Measurements from ENCODE around the gene C10orf90. TPM values are rescaled to one million over a fixed set of nuclear protein-coding genes. Genes with fewer than 3 reads are reported as not detected.

Gene C10orf90
- total and polyA plus RNA-seq, 2 donors (not counting 3 experiments of a cell fraction or from before 2014, with no cell fraction given), result not detected

DNA sequence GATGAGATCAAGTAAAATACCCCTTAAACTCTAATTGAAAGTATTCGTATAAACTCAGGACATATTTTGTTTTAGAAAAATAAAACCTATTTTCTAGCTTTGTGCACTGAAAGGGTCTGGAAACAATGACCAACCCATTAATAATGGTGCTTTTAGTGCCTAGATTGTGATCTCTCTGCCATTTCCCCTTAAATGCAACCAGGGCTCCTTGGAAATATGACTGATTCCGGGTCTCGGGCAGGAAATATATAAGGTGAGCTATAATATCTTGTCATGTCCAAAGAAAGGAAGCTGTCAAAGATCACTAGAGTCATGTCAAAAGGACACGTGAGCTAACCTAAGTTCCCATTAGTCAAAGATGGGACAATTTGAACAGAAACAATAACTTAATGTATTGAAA, 269.9 kb downstream of the C10orf90 start:
- no peaks in the 10 kb centered on the region for H3K79me2 ChIP-seq (ENCODE audit: control insufficient read depth, insufficient read depth, low read length)
- H3K9me3 ChIP-seq (replicated peaks; ENCODE audit: control insufficient read depth, insufficient read depth, low read length), result no peaks in the 10 kb centered on the region
- CTCF ChIA-PET, result no interaction called here
- intact Hi-C loops (cut with micrococcal nuclease) (no loop called here), dilution Hi-C loops (cut with MboI; ENCODE audit: extremely low pct_ligation_motif_present, low sequenced_read_pairs) (no loop called here)
- no peak for FAIRE-seq
- BruUV-seq (replicated peaks), result no TSS peak
- TF ChIP-seq EZH2 (IDR thresholded peaks at IDR 0.05; ENCODE audit: borderline replicate concordance, low read depth, low read length, severe bottlenecking), result no peak
- TF ChIP-seq, protein P1, sequence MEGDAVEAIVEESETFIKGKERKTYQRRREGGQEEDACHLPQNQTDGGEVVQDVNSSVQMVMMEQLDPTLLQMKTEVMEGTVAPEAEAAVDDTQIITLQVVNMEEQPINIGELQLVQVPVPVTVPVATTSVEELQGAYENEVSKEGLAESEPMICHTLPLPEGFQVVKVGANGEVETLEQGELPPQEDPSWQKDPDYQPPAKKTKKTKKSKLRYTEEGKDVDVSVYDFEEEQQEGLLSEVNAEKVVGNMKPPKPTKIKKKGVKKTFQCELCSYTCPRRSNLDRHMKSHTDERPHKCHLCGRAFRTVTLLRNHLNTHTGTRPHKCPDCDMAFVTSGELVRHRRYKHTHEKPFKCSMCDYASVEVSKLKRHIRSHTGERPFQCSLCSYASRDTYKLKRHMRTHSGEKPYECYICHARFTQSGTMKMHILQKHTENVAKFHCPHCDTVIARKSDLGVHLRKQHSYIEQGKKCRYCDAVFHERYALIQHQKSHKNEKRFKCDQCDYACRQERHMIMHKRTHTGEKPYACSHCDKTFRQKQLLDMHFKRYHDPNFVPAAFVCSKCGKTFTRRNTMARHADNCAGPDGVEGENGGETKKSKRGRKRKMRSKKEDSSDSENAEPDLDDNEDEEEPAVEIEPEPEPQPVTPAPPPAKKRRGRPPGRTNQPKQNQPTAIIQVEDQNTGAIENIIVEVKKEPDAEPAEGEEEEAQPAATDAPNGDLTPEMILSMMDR (IDR thresholded peaks at IDR 0.05; ENCODE audit: extremely low read depth in 1 of 2, insufficient read depth in 1 of 2, low read depth in 1 of 2, low read length in 2 of 2), result no peak
- H3K4me2 ChIP-seq (ENCODE audit: insufficient read depth, low read length), result no peak overlapping the region
- no peak overlapping the region for H3K4me3 ChIP-seq (replicated peaks in 1 of 3; ENCODE audit: insufficient read depth in 1 of 3, low read depth in 1 of 3, low read length in 3 of 3)
- no peak overlapping the region for H3K9ac ChIP-seq (replicated peaks; ENCODE audit: extremely low read depth, insufficient read depth, low read length)
- H3K9me1 ChIP-seq (replicated peaks; ENCODE audit: control insufficient read depth, extremely low read depth, insufficient read depth, low read length), result no peaks in the 10 kb centered on the region
- no peak for DNase-seq (ENCODE audit: low read depth, low spot score)
- no peak overlapping the region for H3K27ac ChIP-seq (ENCODE audit: insufficient read depth, low read depth, low read length)
- H3K4me1 ChIP-seq (ENCODE audit: control insufficient read depth, extremely low read depth, insufficient read depth, low read length), result no peaks in the 10 kb centered on the region
- POLR2A ChIA-PET, result no interaction called here
- H2AFZ ChIP-seq (ENCODE audit: low read depth, low read length), result no peak overlapping the region
- no peaks in the 10 kb centered on the region for H3K36me3 ChIP-seq (ENCODE audit: control insufficient read depth in 2 of 2, extremely low read depth in 1 of 2, insufficient read depth in 2 of 2, low read length in 2 of 2)
- no peaks in the 10 kb centered on the region for H3K27me3 ChIP-seq (ENCODE audit: control insufficient read depth in 2 of 2, insufficient read depth in 2 of 2, low read length in 2 of 2)
- H4K20me1 ChIP-seq (replicated peaks; ENCODE audit: control insufficient read depth, extremely low read depth, insufficient read depth, low read length), result no peaks in the 10 kb centered on the region

DNA sequence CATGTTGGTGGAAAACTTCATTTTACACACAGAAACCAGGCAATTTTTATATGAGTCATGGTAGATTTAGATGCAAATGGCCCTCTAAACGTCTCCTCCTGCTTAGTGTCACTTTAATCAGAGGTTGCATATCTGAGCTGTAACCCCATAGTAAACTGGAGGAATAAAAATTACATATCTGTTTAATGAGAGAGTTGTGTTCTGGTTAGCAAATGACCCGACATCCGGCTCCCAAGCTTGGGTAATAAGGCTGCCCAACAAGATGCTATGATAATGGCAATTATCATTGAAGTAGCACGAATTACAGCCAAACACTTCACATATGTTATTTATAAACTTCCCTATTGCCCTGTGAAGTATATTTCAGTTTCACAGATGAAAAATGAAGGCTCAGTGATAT, 271.6 kb downstream of the C10orf90 start:
- FAIRE-seq, result no peak
- H3K4me2 ChIP-seq (ENCODE audit: insufficient read depth, low read length), result no peak overlapping the region
- no peaks in the 10 kb centered on the region for H3K4me1 ChIP-seq (ENCODE audit: control insufficient read depth, extremely low read depth, insufficient read depth, low read length)
- no peak overlapping the region for H3K27ac ChIP-seq (ENCODE audit: insufficient read depth, low read depth, low read length)
- intact Hi-C loops (cut with micrococcal nuclease) (no loop called here), dilution Hi-C loops (cut with MboI; ENCODE audit: extremely low pct_ligation_motif_present, low sequenced_read_pairs) (no loop called here)
- H2AFZ ChIP-seq (ENCODE audit: low read depth, low read length), result no peak overlapping the region
- H3K36me3 ChIP-seq (ENCODE audit: control insufficient read depth in 2 of 2, extremely low read depth in 1 of 2, insufficient read depth in 2 of 2, low read length in 2 of 2), result no peaks in the 10 kb centered on the region
- H3K9ac ChIP-seq (replicated peaks; ENCODE audit: extremely low read depth, insufficient read depth, low read length), result no peak overlapping the region
- ChIA-PET CTCF (interaction anchor here (0.6 kb wide), 1 partner anchor 538 kb away, joined by 3 read pairs; no protein-coding TSS in a partner anchor), POLR2A (no interaction called here)
- H3K79me2 ChIP-seq (ENCODE audit: control insufficient read depth, insufficient read depth, low read length), result no peaks in the 10 kb centered on the region
- no peaks in the 10 kb centered on the region for H3K9me1 ChIP-seq (replicated peaks; ENCODE audit: control insufficient read depth, extremely low read depth, insufficient read depth, low read length)
- BruUV-seq (replicated peaks), result no TSS peak
- DNase-seq (ENCODE audit: low read depth, low spot score), result no peak
- H3K4me3 ChIP-seq (replicated peaks in 1 of 3; ENCODE audit: insufficient read depth in 1 of 3, low read depth in 1 of 3, low read length in 3 of 3), result no peak overlapping the region
- no peaks in the 10 kb centered on the region for H3K27me3 ChIP-seq (ENCODE audit: control insufficient read depth in 2 of 2, insufficient read depth in 2 of 2, low read length in 2 of 2)
- H3K9me3 ChIP-seq (replicated peaks; ENCODE audit: control insufficient read depth, insufficient read depth, low read length), result no peaks in the 10 kb centered on the region
- TF ChIP-seq MAX (IDR thresholded peaks at IDR 0.05; ENCODE audit: insufficient read depth, insufficient read length), result no peak
- no peak for TF ChIP-seq POLR2AphosphoS5 (IDR thresholded peaks at IDR 0.05; ENCODE audit: insufficient read depth, low read depth, low read length)
- no peak for TF ChIP-seq FOS (IDR thresholded peaks at IDR 0.05; ENCODE audit: borderline replicate concordance, insufficient read depth, low read length)
- TF ChIP-seq GATA2 (IDR thresholded peaks at IDR 0.05; ENCODE audit: insufficient read depth, insufficient read length, low read depth, low read length), result no peak
- TF ChIP-seq, protein P1 (IDR thresholded peaks at IDR 0.05; ENCODE audit: extremely low read depth in 1 of 2, insufficient read depth in 1 of 2, low read depth in 1 of 2, low read length in 2 of 2), result no peak
- no peak for TF ChIP-seq EZH2 (IDR thresholded peaks at IDR 0.05; ENCODE audit: borderline replicate concordance, low read depth, low read length, severe bottlenecking)
- TF ChIP-seq POLR2A (IDR thresholded peaks at IDR 0.05; ENCODE audit: low read depth, low read length), result no peak
- TF ChIP-seq JUN (IDR thresholded peaks at IDR 0.05; ENCODE audit: borderline replicate concordance, insufficient read depth, insufficient read length, low read depth), result no peak
- TF ChIP-seq MYC (IDR thresholded peaks at IDR 0.05; ENCODE audit: low read depth, low read length), result no peak
- no peaks in the 10 kb centered on the region for H4K20me1 ChIP-seq (replicated peaks; ENCODE audit: control insufficient read depth, extremely low read depth, insufficient read depth, low read length)
